Liver (tissue), 9 donors: ENCODE data around the gene NDUFA11. TPM values are rescaled to one million over a fixed set of nuclear protein-coding genes. Genes with fewer than 3 reads are reported as not detected.

Source experiments
- DNase-seq: peaks from one replicate; pipeline ENCODE4 v3.0.0-alpha.2; 2017; ENCODE audit warnings: low spot score
- H3K27ac ChIP-seq, 2 donors: one replicate each; pipeline ENCODE4 v1.7.0; 2013; ENCODE audit warnings: inconsistent platforms in 2 of 2, low read length in 2 of 2, control low read depth in 1 of 2, low read depth in 1 of 2, mild to moderate bottlenecking in 1 of 2
- H3K27me3 ChIP-seq, 4 donors: one replicate each; pipeline versions ENCODE4 v1.6.1 to v1.7.0; 2013; ENCODE audit warnings: low read length in 3 of 4, inconsistent platforms in 1 of 4, mild to moderate bottlenecking in 1 of 4, moderate library complexity in 1 of 4; ENCODE audit not compliant: control insufficient read depth in 4 of 4, insufficient read depth in 4 of 4
- H3K36me3 ChIP-seq, 4 donors: one replicate each; pipeline versions ENCODE4 v1.6.1 to v1.7.0; 2013; ENCODE audit warnings: low read length in 3 of 4, mild to moderate bottlenecking in 3 of 4, low read depth in 1 of 4, moderate library complexity in 1 of 4; ENCODE audit not compliant: control insufficient read depth in 4 of 4, insufficient read depth in 3 of 4
- H3K4me1 ChIP-seq, 4 donors: one replicate each; pipeline versions ENCODE4 v1.6.1 to v1.7.0; 2013; ENCODE audit warnings: low read length in 3 of 4, mild to moderate bottlenecking in 3 of 4, moderate library complexity in 1 of 4; ENCODE audit not compliant: control insufficient read depth in 4 of 4, insufficient read depth in 4 of 4
- H3K4me3 ChIP-seq, 3 donors: one replicate each; pipeline versions ENCODE4 v1.6.1 to v1.7.0; 2013; ENCODE audit warnings: low read length in 3 of 3, control low read depth in 1 of 3, low read depth in 1 of 3, mild to moderate bottlenecking in 1 of 3
- H3K9ac ChIP-seq, 2 donors: one replicate each; pipeline ENCODE4 v1.7.0; 2013; ENCODE audit warnings: low read length in 2 of 2, mild to moderate bottlenecking in 2 of 2, moderate library complexity in 2 of 2, control low read depth in 1 of 2, low read depth in 1 of 2
- H3K9me3 ChIP-seq, 4 donors: one replicate each; pipeline versions ENCODE4 v1.6.1 to v1.7.0; 2013; ENCODE audit warnings: low read length in 3 of 4; ENCODE audit not compliant: control insufficient read depth in 4 of 4
- ATF3 ChIP-seq: IDR thresholded peaks from 2 replicates; pipeline ENCODE4 v1.6.1; 2016; ENCODE audit warnings: antibody characterized with exemption
- CTCF ChIP-seq: fragments of 150-350 bp; IDR thresholded peaks from 2 replicates; pipeline ENCODE4 v1.5.1; 2017; ENCODE audit warnings: improper control_type of control experiment, low read depth, low read length; ENCODE audit not compliant: missing input control
- EGR1 ChIP-seq, 2 donors: IDR thresholded peaks; 2 replicates each; pipeline ENCODE4 v1.6.1; 2016 to 2018; ENCODE audit warnings: antibody characterized with exemption in 2 of 2, low read depth in 2 of 2
- FOXA1 ChIP-seq: IDR thresholded peaks from 2 replicates; pipeline ENCODE4 v1.6.1; 2016; ENCODE audit warnings: antibody characterized with exemption
- FOXA2 ChIP-seq: IDR thresholded peaks from 2 replicates; pipeline ENCODE4 v1.6.1; 2016; ENCODE audit warnings: antibody characterized with exemption
- GABPA ChIP-seq, 2 donors: IDR thresholded peaks in 1 of 2; conservative IDR thresholded peaks in 1 of 2; 2 replicates each; pipeline ENCODE4 v1.6.1; 2016; ENCODE audit warnings: antibody characterized with exemption in 2 of 2, mild to moderate bottlenecking in 1 of 2, moderate library complexity in 1 of 2
- HNF4A ChIP-seq, 2 donors: conservative IDR thresholded peaks; 2 replicates each; pipeline ENCODE4 v1.6.1; 2016; ENCODE audit warnings: antibody characterized with exemption in 2 of 2, mild to moderate bottlenecking in 2 of 2
- HNF4G ChIP-seq: IDR thresholded peaks from 2 replicates; pipeline ENCODE4 v1.6.1; 2016; ENCODE audit warnings: antibody characterized with exemption
- JUND ChIP-seq, 2 donors: IDR thresholded peaks; 2 replicates each; pipeline ENCODE4 v1.6.1; 2016; ENCODE audit warnings: antibody characterized with exemption in 2 of 2
- NR2F2 ChIP-seq: IDR thresholded peaks from 2 replicates; pipeline ENCODE4 v1.6.1; 2016; ENCODE audit warnings: antibody characterized with exemption
- RAD21 ChIP-seq, 2 donors: IDR thresholded peaks; 2 replicates each; pipeline ENCODE4 v1.6.1; 2016; ENCODE audit warnings: antibody characterized with exemption in 2 of 2, mild to moderate bottlenecking in 2 of 2
- RXRA ChIP-seq, 2 donors: IDR thresholded peaks; 2 replicates each; pipeline ENCODE4 v1.6.1; 2017 to 2018; ENCODE audit warnings: antibody characterized with exemption in 2 of 2, mild to moderate bottlenecking in 1 of 2
- TAF1 ChIP-seq: conservative IDR thresholded peaks from 2 replicates; pipeline ENCODE4 v1.6.1; 2016; ENCODE audit warnings: antibody characterized with exemption, mild to moderate bottlenecking
- YY1 ChIP-seq: IDR thresholded peaks from 2 replicates; pipeline ENCODE4 v1.6.1; 2016; ENCODE audit warnings: antibody characterized with exemption, mild to moderate bottlenecking
- WGBS: extraction: QIAGEN DNeasy Blood & Tissue Kit; methylation state at CpG from one replicate; pipeline ENCODE4 v1.1.7; 2013; 5-methylcytosine and 5-hydroxymethylcytosine counted together
- polyA plus RNA-seq, 2 donors: library from polyadenylated mRNA; stranded (reverse) in 1 of 2; unstranded in 1 of 2; fragments of 200-250 nt in 1 of 2; fragments of >200 nt in 1 of 2; fragmentation: Nextera tagmentation in 1 of 2; extraction: Ambion mirVana in 1 of 2; gene quantifications; one replicate each; pipeline versions ENCODE4 v1.2.1 to v1.2.3, GENCODE V29; 2013 to 2015
- total RNA-seq, 2 donors: library from RNA; depleted of rRNA; stranded (reverse); fragments of >200 nt; gene quantifications; one replicate each; pipeline ENCODE4 v1.2.3, GENCODE V29; 2014
- TF ChIP-seq, protein P1 (sequence below): IDR thresholded peaks from 2 replicates; pipeline ENCODE4 v1.6.1; 2016; ENCODE audit warnings: antibody characterized with exemption
- TF ChIP-seq, protein P2 (sequence below): IDR thresholded peaks from 2 replicates; pipeline ENCODE4 v1.6.1; 2016; ENCODE audit warnings: antibody characterized with exemption
- donor health status: healthy.
- donor health status: healthy.
- donor health status: healthy.
- donor health status: healthy.
- donor health status: healthy.

The NDUFA11 gene
- total and polyA plus RNA-seq, 4 donors, result 127 to 394 (median 226) TPM

DNA sequence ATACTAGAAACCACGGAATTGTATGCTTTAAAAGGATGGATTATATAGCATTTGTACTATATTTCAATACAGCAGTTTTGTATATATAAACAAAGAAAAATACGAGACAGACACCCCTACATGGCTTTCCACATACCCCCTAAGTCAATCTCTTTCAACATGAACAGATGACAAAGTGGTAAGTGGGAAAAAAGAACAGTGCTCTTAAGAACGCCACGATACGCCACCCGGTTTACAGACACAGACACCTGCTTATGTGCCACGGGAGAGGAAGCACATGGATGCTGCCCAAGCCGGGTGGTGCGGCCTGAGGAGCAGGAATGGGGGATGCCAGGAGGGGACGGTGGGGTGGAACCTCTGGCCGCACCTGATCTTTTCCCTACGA is 18.6 kb upstream of the NDUFA11 start (continued):
- TF ChIP-seq, protein P1, sequence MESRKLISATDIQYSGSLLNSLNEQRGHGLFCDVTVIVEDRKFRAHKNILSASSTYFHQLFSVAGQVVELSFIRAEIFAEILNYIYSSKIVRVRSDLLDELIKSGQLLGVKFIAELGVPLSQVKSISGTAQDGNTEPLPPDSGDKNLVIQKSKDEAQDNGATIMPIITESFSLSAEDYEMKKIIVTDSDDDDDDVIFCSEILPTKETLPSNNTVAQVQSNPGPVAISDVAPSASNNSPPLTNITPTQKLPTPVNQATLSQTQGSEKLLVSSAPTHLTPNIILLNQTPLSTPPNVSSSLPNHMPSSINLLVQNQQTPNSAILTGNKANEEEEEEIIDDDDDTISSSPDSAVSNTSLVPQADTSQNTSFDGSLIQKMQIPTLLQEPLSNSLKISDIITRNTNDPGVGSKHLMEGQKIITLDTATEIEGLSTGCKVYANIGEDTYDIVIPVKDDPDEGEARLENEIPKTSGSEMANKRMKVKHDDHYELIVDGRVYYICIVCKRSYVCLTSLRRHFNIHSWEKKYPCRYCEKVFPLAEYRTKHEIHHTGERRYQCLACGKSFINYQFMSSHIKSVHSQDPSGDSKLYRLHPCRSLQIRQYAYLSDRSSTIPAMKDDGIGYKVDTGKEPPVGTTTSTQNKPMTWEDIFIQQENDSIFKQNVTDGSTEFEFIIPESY, result no peak
- no peak for TF ChIP-seq YY1
- TF ChIP-seq RAD21 (IDR thresholded peaks at IDR 0.05), result no peak

DNA sequence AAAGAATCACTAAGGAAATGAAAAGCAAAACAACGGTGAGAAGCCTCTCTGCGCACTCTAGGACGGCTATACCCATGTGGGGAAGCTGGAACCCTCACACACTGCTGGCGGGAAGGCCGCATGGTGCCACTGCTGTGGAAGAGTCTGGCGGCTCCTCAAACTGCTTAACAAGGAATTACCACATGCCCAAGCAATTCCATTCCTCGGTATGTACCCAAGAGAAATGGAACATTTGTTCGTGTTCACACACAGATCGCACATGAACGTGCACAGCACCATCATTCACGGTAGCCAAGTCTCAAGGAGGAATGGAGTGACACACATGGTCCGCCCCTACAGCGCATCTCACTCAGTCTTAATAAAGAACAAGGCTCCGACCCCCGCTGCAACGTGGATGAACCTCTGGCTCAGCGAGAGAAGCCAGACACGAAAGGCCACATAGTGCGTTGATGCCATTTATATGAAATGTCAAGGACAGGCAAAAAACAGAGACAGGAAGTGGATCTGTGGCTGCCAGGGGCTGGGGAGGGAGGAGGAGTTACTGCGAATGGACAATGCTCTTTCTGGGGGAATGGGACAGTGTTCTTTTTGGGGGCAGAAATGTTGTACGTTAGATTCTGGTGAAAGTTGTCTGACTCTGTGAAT is 18.0 kb upstream of the NDUFA11 start:
- Histone ChIP-seq H3K9ac (no peak overlapping the region), H3K27ac (no peak overlapping the region), H3K36me3 (peaks cover 18 to 86% (median 42%) of the 10 kb centered on the region in 4 donors), H3K4me1 (no peaks in the 10 kb centered on the region), H3K9me3 (no peaks in the 10 kb centered on the region), H3K27me3 (no peaks in the 10 kb centered on the region), H3K4me3 (no peak overlapping the region)
- no peak for DNase-seq
- TF ChIP-seq NR2F2 (peak; percentile 27), CTCF (no peak)
- WGBS, result 87% methylated on average over 21 of the region's 21 CpGs

DNA sequence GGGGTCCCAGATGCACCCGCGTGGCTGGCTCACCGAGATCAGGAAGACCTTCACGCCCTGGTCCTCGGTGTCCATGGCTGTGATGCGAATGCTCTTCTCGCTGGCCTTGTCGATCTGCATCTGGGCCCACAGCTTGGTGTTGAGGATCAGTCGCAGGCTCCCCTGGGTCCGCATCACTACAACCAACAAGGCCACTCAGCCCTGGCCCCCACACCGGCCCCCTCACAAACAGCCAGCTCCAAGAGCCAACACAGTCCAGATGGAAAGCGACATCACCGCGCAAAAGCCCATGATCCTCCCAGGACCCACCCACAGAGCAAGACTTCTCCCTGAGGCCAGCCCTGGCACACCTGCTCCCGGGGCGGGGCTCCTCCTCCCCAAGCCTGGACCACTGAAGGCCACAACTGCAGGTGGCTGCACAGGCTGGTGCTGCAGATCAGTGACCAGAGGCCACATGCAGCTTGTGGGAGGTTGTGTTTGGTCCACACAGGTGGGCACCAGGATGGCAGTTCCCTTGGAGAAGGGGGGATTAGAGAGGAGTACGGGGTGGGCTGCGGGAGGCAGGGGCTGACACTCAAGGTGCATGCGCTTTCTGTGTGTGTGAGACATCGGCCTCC is 15.0 kb upstream of the NDUFA11 start:
- no peak overlapping the region for H3K27ac ChIP-seq
- peaks cover 5 to 12% (median 6%) of the 10 kb centered on the region in 4 donors for H3K4me1 ChIP-seq
- no peaks in the 10 kb centered on the region for H3K9me3 ChIP-seq
- peaks cover 15 to 67% (median 19%) of the 10 kb centered on the region in 4 donors for H3K36me3 ChIP-seq
- no peak for DNase-seq
- no peak overlapping the region for H3K9ac ChIP-seq
- no peaks in the 10 kb centered on the region for H3K27me3 ChIP-seq
- H3K4me3 ChIP-seq, result no peak overlapping the region
- 97% methylated on average over 20 of the region's 20 CpGs for WGBS
- no peak for TF ChIP-seq JUND (IDR thresholded peaks at IDR 0.05)
- TF ChIP-seq ATF3, result no peak
- no peak for TF ChIP-seq EGR1 (IDR thresholded peaks at IDR 0.05; ENCODE audit: low read depth in 2 of 2)
- no peak for TF ChIP-seq HNF4G
- no peak for TF ChIP-seq CTCF
- TF ChIP-seq, protein P1, result no peak
- TF ChIP-seq NR2F2, result no peak
- TF ChIP-seq YY1, result no peak
- no peak for TF ChIP-seq FOXA1
- TF ChIP-seq FOXA2, result no peak
- TF ChIP-seq, protein P2, sequence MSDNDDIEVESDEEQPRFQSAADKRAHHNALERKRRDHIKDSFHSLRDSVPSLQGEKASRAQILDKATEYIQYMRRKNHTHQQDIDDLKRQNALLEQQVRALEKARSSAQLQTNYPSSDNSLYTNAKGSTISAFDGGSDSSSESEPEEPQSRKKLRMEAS, result no peak
- TF ChIP-seq TAF1, result no peak
- TF ChIP-seq RAD21 (IDR thresholded peaks at IDR 0.05), result no peak
- no peak for TF ChIP-seq HNF4A (conservative IDR thresholded peaks at IDR 0.05)
- no peak for TF ChIP-seq GABPA (IDR thresholded peaks at IDR 0.05 in 1 of 2, conservative IDR thresholded peaks at IDR 0.05 in 1 of 2)
- no peak for TF ChIP-seq RXRA (IDR thresholded peaks at IDR 0.05)
